ENCODE results near the gene OR51A4. TPM values are rescaled to one million over a fixed set of nuclear protein-coding genes. Genes with fewer than 3 reads are reported as not detected.

The OR51A4 gene
- total RNA-seq (ENCODE audit: unreplicated experiment), result not detected
- long read RNA-seq, result 0 reads

GRCh38 chr11:4947505-4947904, at the start of gene OR51A4:
OR51A4 (minus strand) TSS chr11:4947605; CDS start chr11:4947100, 505 bp downstream.
- TF ChIP-seq CTCF (IDR thresholded peaks at IDR 0.05; ENCODE audit: unreplicated experiment), result no peak
- H3K4me3 Mint-ChIP-seq (ENCODE audit: unreplicated experiment), result no peak within 1 kb of the TSS
- no peak within 1 kb of the TSS for H3K27ac Mint-ChIP-seq (ENCODE audit: unreplicated experiment)
- H3K4me1 Mint-ChIP-seq (ENCODE audit: unreplicated experiment), result no peaks in the 10 kb centered on the region
- no peaks in the 10 kb centered on the region for H3K36me3 Mint-ChIP-seq (ENCODE audit: low read depth, unreplicated experiment)
- no peaks in the 10 kb centered on the region for H3K27me3 Mint-ChIP-seq (ENCODE audit: unreplicated experiment)
- DNase-seq (ENCODE audit: low spot score), result no peak
- no peaks in the 10 kb centered on the region for H3K9me3 Mint-ChIP-seq (ENCODE audit: unreplicated experiment)

GRCh38 chr11:4994551-4994950, 47.1 kb upstream of the OR51A4 start, which contains the start of gene OR51L1:
OR51L1 (plus strand) TSS chr11:4994851; CDS start chr11:4998983, 4,132 bp downstream.
- no peak for TF ChIP-seq CTCF (IDR thresholded peaks at IDR 0.05; ENCODE audit: unreplicated experiment)
- Mint-ChIP-seq H3K4me3 (ENCODE audit: unreplicated experiment) (no peak within 1 kb of the TSS), H3K4me1 (ENCODE audit: unreplicated experiment) (no peaks in the 10 kb centered on the region), H3K27me3 (ENCODE audit: unreplicated experiment) (no peaks in the 10 kb centered on the region), H3K27ac (ENCODE audit: unreplicated experiment) (no peak within 1 kb of the TSS), H3K9me3 (ENCODE audit: unreplicated experiment) (no peaks in the 10 kb centered on the region), H3K36me3 (ENCODE audit: low read depth, unreplicated experiment) (no peaks in the 10 kb centered on the region)
- no peak for DNase-seq (ENCODE audit: low spot score)

- no peak for TF ChIP-seq CTCF (IDR thresholded peaks at IDR 0.05; ENCODE audit: unreplicated experiment)
- Mint-ChIP-seq H3K36me3 (ENCODE audit: low read depth, unreplicated experiment) (no peaks in the 10 kb centered on the region), H3K27me3 (ENCODE audit: unreplicated experiment) (no peaks in the 10 kb centered on the region), H3K4me3 (ENCODE audit: unreplicated experiment) (no peak overlapping the region), H3K27ac (ENCODE audit: unreplicated experiment) (no peak overlapping the region), H3K9me3 (ENCODE audit: unreplicated experiment) (no peaks in the 10 kb centered on the region), H3K4me1 (ENCODE audit: unreplicated experiment) (no peaks in the 10 kb centered on the region)
- no peak for DNase-seq (ENCODE audit: low spot score)
Observed at GRCh38 chr11:4991060-4991459, 43.7 kb upstream of the OR51A4 start.

- Mint-ChIP-seq H3K4me1 (ENCODE audit: unreplicated experiment) (no peaks in the 10 kb centered on the region), H3K9me3 (ENCODE audit: unreplicated experiment) (no peaks in the 10 kb centered on the region)
- no peak for DNase-seq (ENCODE audit: low spot score)
Observed at GRCh38 chr11:4983841-4984240, 36.4 kb upstream of the OR51A4 start.

GRCh38 chr11:4982678-4983077, 35.3 kb upstream of the OR51A4 start:
- Mint-ChIP-seq H3K36me3 (ENCODE audit: low read depth, unreplicated experiment) (no peaks in the 10 kb centered on the region), H3K9me3 (ENCODE audit: unreplicated experiment) (no peaks in the 10 kb centered on the region), H3K4me1 (ENCODE audit: unreplicated experiment) (no peaks in the 10 kb centered on the region), H3K4me3 (ENCODE audit: unreplicated experiment) (no peak overlapping the region), H3K27ac (ENCODE audit: unreplicated experiment) (no peak overlapping the region), H3K27me3 (ENCODE audit: unreplicated experiment) (no peaks in the 10 kb centered on the region)
- no peak for TF ChIP-seq CTCF (IDR thresholded peaks at IDR 0.05; ENCODE audit: unreplicated experiment)
- DNase-seq (ENCODE audit: low spot score), result no peak

More at GRCh38 chr11:4983841-4984240, 36.4 kb upstream of the OR51A4 start:
- Mint-ChIP-seq H3K4me3 (ENCODE audit: unreplicated experiment) (no peak overlapping the region), H3K36me3 (ENCODE audit: low read depth, unreplicated experiment) (no peaks in the 10 kb centered on the region), H3K27ac (ENCODE audit: unreplicated experiment) (no peak overlapping the region), H3K27me3 (ENCODE audit: unreplicated experiment) (no peaks in the 10 kb centered on the region)
- no peak for TF ChIP-seq CTCF (IDR thresholded peaks at IDR 0.05; ENCODE audit: unreplicated experiment)

Measured in endothelial cell (in vitro differentiated cells).